Myocyte (in vitro differentiated cells): ENCODE measurements around the gene FGF6. TPM values are rescaled to one million over a fixed set of nuclear protein-coding genes. Genes with fewer than 3 reads are reported as not detected.
A peak's percentile ranks its signal among the peaks of the same experiment; 100 is the strongest.
"Not testable (repeated sequence)": the region's sequence is repeated elsewhere in the genome, so short reads cannot be mapped to it uniquely, and the experiment has no call there.

ENCODE experiments used
- DNase-seq: peaks from one replicate; pipeline ENCODE4 v3.0.0-alpha.2; 2012; ENCODE audit warnings: low read depth
- polyA plus RNA-seq: library from polyadenylated mRNA; unstranded; fragments of >200 nt; gene quantifications from one replicate; pipeline ENCODE4 v1.2.1, GENCODE V29; 2012; ENCODE audit warnings: missing spikeins
- total RNA-seq: library from RNA; depleted of rRNA; stranded (reverse); fragments of >200 nt; gene quantifications from 2 replicates; pipeline ENCODE4 v1.2.3, GENCODE V29; 2014

The FGF6 gene, protein sequence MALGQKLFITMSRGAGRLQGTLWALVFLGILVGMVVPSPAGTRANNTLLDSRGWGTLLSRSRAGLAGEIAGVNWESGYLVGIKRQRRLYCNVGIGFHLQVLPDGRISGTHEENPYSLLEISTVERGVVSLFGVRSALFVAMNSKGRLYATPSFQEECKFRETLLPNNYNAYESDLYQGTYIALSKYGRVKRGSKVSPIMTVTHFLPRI
- not detected in 2 replicates for total RNA-seq
- not detected for polyA plus RNA-seq

DNA sequence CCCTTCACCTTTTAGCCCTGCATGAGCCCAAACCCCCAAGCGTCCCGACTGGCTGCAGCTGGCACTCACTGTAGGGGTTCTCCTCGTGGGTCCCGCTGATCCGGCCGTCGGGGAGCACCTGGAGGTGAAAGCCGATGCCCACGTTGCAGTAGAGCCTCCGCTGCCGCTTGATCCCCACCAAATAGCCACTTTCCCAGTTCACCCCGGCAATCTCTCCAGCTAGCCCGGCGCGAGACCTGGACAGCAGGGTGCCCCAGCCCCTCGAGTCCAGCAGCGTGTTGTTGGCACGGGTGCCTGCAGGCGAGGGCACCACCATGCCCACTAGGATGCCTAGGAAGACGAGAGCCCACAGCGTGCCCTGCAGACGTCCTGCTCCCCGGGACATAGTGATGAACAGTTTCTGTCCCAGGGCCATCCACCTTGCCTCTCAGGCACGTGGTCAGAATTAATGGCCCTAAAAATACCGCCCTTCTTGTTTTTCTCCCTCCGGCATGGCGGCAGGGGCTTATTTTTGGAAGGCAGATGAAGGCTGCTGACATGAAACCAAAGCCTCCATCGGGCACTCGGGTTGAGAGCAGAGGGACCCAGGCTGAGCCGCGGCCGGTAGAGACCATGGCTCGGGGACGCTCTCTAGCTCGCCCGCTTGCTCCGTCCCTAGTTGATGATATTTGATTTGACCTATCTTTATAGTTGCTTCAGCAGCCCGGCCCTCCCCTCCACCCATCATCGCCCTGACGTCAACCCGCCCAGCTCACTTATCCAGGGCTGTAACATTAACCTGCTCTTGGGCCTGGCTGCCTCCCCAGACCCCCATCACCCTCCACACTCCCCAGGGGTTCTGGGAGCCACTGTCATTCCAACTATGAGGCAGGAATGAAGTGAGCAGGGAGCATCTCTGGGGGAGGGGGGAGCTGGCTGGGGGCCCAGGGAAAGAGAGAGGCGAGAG lies at the start of gene FGF6:
Gene FGF6 (minus strand): TSS at position 660 of the 946 bp plus-strand sequence. CDS start 245 bp downstream, at position 415.
- no peak for DNase-seq

DNA sequence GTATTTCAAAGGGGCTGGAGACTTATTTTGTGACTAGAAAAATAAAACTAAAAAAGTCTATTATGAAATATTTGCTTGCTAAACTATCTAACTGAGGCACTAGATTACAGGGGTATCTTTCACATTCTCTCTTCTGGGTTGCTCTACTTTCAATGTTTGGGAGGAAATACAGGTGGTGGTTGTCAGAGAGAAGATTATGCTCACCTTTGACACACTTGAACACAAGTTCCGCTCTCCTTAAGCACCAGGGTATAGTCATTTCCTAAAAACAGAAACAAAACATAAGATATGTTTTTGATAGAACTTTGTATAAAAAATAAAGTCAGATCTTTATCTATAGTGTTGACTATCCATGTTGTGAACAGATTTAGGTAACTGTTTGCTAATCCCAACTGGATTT lies 45.4 kb upstream of the FGF6 start:
- no peak for DNase-seq

DNA sequence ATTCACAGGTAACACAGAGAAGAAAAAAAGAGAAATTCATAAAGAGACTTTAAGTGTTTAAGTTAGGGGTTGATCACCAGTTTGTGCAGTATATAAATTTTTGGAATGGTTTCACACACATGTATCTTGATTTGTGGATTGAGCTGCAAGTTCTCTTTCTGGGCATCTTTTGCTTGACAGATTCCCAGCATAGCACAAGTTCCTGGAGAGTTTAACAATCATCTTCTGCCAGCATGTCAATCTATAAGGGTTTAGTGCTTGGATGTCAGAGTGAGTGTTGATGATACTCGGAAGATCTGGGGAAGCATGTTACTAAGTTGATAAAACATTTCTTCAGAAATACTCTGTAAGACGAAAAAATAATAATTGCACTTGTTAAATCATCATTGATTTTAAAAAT lies 43.9 kb upstream of the FGF6 start:
- DNase-seq: no peak

DNA sequence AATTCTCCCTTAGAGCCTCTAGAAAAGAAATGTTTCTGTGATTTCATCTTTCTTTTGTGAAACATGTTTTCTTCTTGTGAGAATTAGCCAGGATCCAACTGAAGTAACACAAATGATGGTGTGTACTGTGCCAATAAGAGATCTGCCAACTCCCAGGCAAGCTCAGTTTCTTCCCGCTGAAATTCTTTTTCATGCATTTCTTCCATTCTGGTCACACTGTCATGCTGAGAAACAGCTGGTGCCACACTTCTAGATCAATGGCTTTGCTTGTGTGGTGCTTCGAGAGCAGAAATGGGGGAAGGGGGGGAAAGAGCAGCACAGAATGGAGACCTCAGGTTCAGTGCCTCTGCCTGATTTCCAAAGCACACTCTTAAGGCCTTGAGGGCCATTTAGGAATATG lies 41.4 kb upstream of the FGF6 start:
- DNase-seq: no peak

DNA sequence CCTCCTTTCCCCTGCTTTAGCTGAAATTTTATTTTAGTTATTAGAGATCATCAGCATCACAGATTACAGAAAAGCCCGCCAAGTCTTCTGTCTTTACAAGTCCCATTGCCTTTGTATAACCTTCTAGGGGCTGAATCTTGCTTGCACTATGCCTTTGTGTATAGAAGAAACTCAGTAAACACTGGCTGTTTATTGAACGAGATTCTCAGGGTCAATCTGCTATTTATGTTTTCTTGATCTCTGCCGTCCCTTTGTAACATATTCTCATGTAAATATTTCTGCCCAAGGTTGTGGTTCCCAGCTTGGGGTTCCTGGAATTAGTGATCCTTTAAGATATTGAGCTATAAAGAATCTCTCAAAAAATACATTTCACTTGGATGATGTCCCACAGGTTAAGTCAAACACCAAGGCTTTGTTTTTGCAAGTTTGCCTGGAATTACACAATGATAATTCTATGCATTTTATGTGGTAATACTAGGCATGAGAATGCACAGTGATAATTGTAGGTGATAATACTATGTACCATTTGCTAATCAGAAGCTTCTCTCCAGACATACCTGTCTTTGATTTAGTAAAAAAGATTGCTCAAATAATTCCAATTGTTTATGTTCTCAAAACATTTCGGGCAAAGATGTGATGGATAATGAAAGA lies 40.6 kb upstream of the FGF6 start:
- DNase-seq: no peak

DNA sequence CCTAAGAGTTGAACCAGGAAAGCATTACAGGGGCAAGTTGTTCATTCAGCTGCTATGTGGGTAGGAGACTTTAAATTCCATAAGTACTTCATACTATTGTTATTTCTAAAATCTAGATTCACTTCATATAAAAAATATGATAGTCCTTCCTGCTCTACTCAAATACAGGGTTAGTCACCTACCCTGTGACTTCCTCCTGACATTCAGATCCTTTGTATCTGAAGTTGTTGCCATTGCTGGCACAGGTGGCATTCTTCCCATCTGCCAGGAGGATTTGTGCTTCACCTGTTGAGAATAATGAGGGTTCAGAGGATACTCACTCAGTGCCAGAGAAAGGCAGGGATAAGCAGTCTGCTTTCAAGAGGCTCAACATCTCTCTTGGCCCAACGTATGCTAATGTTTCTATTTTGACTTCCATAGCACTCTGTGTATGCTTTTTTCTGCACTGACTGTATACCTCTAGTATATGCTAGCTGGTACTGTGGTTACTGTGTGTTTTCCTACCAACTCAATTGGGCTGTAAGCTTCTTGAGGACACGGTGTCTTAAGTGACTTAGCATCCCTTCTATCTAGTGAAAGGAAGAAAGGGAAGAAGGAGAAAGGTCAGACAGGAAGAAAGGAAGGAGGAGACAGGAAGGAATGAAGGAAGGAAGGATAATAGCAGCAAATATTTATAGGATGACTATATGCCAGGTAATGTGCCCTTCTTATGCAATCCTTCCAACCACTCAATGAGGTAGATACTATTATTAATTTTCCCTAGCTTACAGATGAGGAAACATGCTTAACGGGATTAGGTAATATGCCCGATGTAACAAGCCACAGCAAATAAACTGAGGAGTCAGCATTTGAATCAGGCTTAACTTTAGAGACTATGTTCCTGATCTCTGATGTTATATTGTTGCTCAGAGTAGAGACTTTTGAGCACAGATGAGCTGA lies 38.5 kb upstream of the FGF6 start:
- DNase-seq: no peak

DNA sequence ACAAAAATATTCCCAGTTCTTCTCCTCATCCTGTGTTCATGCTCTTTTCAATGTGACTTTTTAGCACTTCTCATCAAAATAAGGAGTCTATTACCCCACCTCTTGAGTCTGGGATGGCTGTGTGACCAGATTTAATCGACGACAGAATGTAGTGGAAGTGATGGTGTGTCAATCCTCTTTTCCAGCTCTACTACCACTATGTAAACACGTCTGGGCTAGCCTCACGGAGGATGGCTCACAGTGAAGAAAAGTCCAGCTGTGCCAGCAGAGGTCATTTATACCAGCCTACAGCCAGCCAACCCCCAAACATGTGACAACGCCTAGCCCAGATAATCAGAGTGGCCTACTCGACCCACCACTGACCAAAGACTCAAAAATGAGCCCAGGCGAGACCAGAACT lies 37.3 kb upstream of the FGF6 start:
- no peak for DNase-seq

DNA sequence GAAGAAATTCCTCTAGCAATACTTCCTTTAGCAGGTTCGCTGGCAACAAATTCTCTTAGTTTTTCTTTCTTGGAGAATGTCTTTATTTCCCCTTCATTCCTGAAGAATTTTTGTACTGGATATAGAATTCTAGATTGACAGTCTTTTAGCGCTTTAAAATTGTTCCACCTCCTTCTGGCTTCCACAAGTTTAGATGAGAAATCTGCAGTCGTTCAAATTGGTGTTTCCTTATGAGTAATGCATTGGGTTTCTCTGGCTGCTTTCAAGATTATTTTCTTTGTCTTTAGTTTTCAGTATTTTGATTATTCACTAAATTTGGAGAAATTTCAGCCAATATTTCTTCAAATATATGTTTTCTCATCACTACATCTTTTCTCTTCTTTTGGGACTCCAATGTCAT lies 33.3 kb upstream of the FGF6 start:
- no peak for DNase-seq

DNA sequence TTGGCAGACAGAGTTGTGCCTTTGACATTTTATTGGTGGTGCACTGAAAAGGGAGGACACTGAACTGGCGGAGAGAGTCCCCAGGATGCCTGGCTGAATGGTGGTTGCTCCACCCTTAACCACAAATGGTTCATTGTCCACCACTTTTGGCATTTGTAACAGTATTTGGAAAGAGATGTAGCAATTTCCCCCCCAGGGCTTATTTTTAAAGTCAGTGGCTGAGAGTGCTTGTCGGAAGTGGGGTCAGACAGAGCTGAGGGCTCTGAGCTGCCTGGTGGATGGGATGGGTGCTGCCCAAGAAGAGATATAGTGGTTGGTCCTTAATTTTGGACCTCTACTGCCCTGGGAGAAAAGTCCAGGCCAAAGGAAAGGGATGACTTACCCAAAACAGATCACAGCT lies 31.5 kb upstream of the FGF6 start:
- DNase-seq: peak; percentile 48

DNA sequence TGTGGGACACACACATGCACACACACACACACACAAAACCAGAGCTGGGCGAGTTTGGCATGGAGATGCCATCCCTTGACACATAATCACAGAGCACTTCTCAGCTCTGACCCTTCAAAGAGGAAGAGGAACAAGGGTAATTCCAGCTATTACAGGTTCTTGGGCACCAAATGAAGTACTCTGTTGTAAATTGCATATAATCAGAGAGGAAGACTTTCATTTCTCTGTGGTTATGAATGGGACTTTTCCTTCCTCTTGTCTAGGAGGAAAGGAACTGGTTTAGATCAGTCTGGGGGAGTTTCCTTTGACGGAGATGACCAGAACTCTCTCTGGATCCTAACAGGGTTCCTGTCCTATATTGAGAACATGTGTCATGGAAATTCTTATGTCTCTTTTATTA lies 26.4 kb upstream of the FGF6 start:
- DNase-seq: no peak

DNA sequence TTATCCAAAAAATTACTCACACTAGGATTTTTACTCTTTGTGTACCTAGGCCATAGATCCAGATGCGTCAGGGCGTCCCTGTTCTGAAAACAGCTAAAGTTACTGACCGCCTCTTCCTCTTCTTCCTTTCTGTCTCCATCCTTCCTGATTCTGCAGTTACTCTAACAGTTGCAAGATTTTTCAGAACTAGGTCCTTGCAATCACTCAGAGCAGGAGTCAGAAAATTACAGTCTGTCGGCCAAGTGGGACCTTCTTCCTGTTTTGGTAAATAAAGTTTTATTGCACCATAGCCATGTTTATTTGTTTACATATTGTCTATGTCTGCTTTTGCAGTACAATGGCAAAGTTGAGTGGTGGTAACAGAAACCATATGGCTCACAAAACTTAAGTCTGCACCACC lies 25.6 kb upstream of the FGF6 start:
- DNase-seq: no peak

DNA sequence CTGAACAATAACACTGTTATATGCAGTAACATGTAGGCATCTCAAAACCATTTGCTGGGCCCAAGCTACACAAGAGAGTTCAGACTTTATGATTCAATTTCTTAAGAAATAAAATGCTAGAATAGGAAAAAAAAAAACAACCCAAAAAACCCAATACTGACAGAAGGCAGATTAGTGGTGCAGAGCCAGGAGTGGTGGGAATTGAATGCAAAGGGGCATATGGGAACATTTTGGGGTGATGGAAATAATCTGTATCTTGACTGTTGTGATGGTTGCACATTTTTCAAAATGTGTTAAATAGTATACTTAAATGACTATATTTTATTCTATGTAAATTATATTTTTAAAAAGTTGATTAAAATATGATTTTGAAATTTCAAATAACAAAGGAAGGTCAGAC lies 23.4 kb upstream of the FGF6 start:
- no peak for DNase-seq

DNA sequence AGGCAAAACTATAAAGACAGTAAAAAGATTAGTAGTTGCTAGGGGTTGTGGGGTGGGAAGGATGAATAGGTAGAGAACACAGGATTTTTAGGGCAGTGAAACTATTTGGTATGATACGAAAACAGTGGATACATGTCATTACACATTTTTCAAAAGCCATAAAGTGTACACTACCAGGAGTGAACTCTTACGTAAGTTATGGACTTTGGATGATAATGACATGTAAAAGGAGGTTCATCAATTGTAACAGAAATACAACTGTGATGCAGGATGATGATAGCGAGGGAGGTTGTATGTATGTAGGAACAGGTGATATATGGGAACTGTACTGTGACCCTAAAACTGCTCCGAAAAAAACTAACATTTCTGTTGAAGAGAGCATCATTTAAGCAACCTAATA lies 15.1 kb upstream of the FGF6 start:
- no peak for DNase-seq

DNA sequence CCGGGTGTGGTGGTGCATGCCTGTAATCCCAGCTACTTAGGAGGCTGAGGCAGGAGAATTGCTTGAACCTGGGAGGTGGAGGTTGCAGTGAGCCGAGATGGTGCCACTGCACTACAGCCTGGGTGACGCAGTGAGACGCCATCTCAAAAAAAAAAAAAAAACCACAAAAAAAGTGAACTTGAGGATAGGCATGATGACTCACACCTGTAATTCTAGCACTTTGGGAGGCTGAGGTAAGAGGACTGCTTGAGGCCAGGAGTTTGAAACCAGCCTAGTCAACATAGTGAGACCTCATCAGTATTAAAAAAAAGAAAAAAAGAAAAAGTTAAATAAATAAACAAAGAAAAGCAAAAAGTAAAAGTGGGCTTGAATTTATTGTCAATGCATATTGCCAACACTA lies 10.2 kb upstream of the FGF6 start:
- not testable (repeated sequence) for DNase-seq

DNA sequence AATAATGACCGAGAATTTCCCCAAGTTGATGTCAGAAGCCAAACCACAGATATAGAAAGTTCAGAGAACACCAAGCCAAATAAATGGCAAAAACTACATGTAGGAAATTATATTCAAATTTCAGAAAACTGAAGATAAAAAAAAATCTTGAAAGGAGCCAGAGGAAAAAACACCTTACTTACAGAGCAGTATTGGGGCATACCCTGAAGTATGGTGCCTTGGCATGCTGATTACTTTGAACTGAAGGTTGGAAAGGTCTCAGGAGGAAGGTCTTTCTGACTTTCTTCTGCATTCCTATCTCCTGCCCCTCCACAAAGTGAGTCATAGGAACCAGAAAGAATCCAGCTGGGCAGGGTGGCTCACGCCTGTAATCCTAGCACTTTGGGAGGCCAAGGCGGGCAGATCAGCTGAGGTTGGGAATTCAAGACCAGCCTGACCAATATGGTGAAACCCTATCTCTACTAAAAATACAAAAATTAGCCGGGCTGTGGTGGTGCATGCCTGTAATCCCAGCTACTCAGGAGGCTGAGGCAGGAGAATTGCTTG lies 8.8 kb upstream of the FGF6 start:
- no peak for DNase-seq

DNA sequence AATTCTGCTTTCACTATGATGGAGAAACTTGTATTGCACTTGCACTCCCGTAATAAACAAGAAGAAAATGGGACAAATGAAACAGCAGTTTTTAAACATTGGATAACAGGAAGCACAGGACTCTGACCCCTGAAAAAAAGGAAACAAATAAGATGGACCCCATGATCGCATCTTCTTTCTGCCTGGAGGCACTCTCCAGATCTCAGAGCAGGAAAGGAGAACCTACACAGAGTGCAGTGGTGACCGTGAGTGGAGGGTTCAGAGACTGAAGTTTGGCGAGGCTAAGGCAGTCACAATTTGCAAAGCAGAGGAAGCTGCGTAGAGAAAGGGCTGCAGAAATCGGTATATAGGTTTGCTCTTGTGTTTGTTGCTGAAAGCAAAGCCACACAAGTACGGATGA lies 6.1 kb upstream of the FGF6 start:
- no peak for DNase-seq

DNA sequence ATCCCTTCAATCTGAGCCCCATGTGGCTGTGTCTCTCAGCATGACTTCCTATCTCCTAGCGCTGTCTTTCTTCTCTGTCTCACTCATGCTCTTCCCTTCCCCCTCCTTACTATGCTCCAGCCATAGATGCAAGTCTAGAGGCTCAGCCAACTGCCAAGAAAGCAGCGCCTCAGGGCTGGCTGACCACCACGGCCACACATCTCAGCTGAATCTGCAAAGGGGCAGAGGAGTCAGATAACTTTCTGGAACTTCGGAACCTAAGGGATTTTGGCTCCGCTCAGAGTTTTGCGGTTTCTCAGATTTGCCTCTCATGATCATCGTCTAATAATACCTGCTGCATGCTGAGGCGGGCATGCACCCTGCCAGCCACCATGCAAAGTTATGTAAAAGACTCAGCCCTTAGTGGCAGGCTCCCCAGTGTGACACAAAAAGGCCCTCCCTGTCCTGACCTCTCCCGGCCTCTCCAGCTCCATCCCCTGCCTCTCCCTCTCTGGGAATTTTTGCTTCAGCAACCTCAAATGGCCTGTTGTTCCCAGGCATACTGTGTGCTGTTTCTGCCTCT lies 5.0 kb upstream of the FGF6 start:
- peak; percentile 97 for DNase-seq

DNA sequence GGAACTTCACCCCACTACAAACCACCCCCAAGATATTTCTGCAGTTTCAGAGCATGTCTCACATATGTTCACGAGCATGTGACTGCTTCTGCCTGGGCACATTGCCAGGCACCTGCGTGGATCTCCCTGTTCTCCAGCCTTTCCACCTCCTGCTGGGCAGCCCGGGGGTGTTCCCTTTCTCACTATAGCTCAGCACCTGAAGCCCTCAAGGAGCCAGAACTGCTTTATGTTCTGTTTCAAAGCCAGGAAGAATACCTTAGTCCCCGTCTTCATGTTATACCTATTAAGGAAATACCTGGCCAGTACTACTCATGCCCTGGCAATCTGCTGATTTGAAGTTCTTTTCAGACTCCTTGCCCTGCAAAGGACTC lies 4.2 kb upstream of the FGF6 start:
- DNase-seq: no peak

DNA sequence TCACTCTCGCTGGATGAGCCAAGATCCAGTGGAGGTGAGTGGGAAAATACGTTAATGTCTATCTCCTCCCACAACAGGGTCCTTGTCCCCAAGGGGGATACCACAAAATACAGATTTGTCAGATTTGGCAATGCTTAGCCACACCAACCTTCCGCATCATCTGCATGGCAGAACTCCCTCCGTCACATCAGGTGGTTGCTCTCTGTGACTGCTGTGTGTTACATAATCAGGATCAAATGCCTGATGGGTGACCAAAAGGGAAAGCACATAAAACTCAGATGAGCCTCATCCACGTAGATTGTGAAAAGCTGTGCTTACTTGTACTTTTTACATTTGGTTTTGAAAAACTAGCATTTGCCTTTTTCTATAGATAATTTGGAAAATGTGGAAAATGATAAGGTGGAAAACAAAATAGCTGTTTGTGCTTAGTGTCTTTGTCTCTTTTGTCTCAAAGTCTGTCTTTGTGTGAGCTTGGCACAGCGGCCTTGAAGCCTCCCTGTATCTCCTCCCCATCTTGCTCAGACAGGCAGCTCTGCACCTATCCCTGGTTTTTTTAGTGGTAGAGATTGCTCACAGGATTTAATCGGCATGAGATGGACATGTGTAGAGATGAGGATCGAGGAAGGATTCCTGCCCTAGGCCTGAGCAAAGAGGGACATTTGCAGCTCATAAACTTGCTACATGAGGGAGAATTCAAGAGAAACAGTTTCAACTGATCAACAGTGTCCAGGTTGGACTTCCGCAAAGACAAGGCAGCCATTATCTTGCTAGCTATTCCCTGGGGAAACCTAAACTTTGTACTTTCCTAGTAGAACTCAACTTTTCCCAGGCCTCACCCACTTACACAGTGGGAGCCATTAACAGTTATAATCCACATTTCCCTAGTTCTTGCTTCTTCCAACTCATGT lies 3.6 kb upstream of the FGF6 start:
- no peak for DNase-seq
